ENCODE data around the gene RFTN1. TPM values are rescaled to one million over a fixed set of nuclear protein-coding genes. Genes with fewer than 3 reads are reported as not detected.
A peak's percentile ranks its signal among the peaks of the same experiment; 100 is the strongest.

The RFTN1 gene
- total RNA-seq, 3 donors from 2014 or later = 6.9 to 12.6 (median 9.7) TPM

- no peak for TF ChIP-seq CTCF (IDR thresholded peaks at IDR 0.05)
- ATAC-seq = no peak
- no peak for DNase-seq
- H3K9me3 ChIP-seq = no peaks in the 10 kb centered on the region
- H3K4me1 ChIP-seq (ENCODE audit: low read depth) = no peaks in the 10 kb centered on the region
- H3K36me3 ChIP-seq (ENCODE audit: low read depth) = no peaks in the 10 kb centered on the region
- H3K4me3 ChIP-seq = no peak overlapping the region
- intact Hi-C loops (cut with DNase I, micrococcal nuclease) = no loop called here
Measured at GRCh38 chr3:16346413-16347081, 167.0 kb downstream of the RFTN1 start.

DNA sequence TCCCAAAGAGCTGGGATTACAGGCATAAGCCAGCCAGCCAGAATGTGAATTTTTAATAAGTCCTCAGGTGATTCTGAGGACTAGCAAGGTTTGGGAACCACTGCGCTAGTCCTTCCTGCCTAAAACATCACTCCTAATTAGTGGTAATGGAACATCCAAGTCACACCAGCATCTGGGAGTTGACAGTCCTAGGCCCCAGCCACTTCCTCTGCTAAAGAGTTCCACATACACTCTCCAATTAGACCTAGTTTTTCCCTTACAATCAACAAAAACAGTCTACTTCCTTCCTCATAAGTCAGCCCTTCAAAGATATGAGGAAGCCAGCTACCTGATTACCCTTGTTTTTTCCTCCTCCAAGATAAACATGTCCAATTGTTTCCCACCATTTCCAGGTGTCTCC, 170.4 kb downstream of the RFTN1 start:
- DNase-seq (no peak), ATAC-seq (no peak)
- no peak overlapping the region for H3K4me3 ChIP-seq
- no peaks in the 10 kb centered on the region for H3K36me3 ChIP-seq (ENCODE audit: low read depth)
- intact Hi-C loops (cut with DNase I, micrococcal nuclease) = no loop called here
- H3K9me3 ChIP-seq = no peaks in the 10 kb centered on the region
- no peak for TF ChIP-seq CTCF (IDR thresholded peaks at IDR 0.05)
- H3K4me1 ChIP-seq (ENCODE audit: low read depth) = no peaks in the 10 kb centered on the region

DNA sequence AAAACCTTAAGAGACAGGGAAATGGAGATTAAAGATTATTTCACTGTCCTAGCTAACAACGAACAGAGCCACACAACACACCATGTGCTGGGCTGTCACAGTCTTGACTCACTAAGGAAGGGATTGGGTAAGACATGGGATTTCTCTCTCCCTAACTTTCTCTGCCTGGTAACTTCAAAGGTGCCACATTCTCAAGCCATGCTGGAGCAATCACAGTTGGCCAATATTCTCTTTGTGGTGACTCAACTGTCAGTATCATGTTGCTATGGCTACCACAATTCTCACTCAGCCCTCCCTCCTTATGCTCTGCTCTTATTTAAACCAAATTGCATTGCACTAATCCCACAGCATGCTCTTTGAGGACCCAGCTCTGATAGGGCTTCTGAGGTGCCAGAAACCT, 174.5 kb downstream of the RFTN1 start:
- peak; percentile 64 for ATAC-seq
- H3K4me3 ChIP-seq = no peak overlapping the region
- intact Hi-C loops (cut with DNase I, micrococcal nuclease) = no loop called here
- H3K4me1 ChIP-seq (ENCODE audit: low read depth) = no peaks in the 10 kb centered on the region
- no peaks in the 10 kb centered on the region for H3K36me3 ChIP-seq (ENCODE audit: low read depth)
- no peak for DNase-seq
- no peak for TF ChIP-seq CTCF (IDR thresholded peaks at IDR 0.05)
- no peaks in the 10 kb centered on the region for H3K9me3 ChIP-seq

DNA sequence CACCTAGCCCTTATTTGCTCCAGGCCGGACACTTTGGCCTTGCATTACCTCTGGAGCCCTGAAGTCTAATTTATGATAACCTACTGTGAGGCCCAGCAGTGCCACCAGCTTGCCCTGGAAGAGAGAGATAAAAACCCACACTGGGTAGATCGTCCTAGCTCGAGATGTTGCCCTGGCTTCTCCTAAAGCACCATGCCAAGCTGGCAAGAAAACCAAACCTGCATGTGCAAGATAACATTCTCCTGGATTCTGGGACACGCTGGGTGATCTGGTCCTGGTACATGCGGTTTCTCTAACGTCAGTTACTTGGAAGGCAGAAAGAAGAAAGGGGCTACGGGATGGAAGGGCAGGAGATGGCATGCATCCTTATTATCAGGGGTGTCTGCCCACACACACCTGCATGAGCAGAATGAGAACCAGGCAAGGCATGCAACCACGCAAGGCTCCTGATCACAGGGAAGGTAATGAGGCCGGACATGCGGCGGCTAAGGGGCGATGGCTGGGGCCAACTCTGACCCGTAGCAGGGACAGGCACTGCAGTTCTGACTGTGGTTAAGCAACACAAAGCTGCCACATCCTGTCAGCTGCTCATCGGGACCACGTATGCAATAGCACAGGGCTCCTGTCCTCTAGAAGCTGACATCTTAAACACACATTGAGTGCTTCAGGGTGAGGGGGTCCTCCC, 175.5 kb downstream of the RFTN1 start:
- DNase-seq (peak; percentile 46 to 66 (median 46)), ATAC-seq (peak; percentile 84)
- intact Hi-C loops (cut with DNase I, micrococcal nuclease) = no loop called here
- no peak for TF ChIP-seq CTCF (IDR thresholded peaks at IDR 0.05)
- Histone ChIP-seq H3K4me3 (no peak overlapping the region), H3K36me3 (ENCODE audit: low read depth) (no peaks in the 10 kb centered on the region), H3K4me1 (ENCODE audit: low read depth) (no peaks in the 10 kb centered on the region), H3K9me3 (no peaks in the 10 kb centered on the region)

- H3K36me3 ChIP-seq (ENCODE audit: low read depth) = no peaks in the 10 kb centered on the region
Measured at GRCh38 chr3:16336825-16337224, 176.7 kb downstream of the RFTN1 start.

More at GRCh38 chr3:16336825-16337224, 176.7 kb downstream of the RFTN1 start:
- TF ChIP-seq CTCF (IDR thresholded peaks at IDR 0.05) = no peak
- H3K4me3 ChIP-seq = no peak overlapping the region
- H3K4me1 ChIP-seq (ENCODE audit: low read depth) = no peaks in the 10 kb centered on the region
- ATAC-seq = no peak
- no peak for DNase-seq
- intact Hi-C loops (cut with DNase I, micrococcal nuclease) = no loop called here
- H3K9me3 ChIP-seq = no peaks in the 10 kb centered on the region

Measured in mucosa of descending colon (tissue), 3 donors.